ENCODE measurements around the gene NKX1-2. TPM values are rescaled to one million over a fixed set of nuclear protein-coding genes. Genes with fewer than 3 reads are reported as not detected.
A peak's percentile ranks its signal among the peaks of the same experiment; 100 is the strongest.
"Not testable (repeated sequence)": the region's sequence is repeated elsewhere in the genome, so short reads cannot be mapped to it uniquely, and the experiment has no call there.

The NKX1-2 gene
- total RNA-seq, 1 experiment from 2014 or later: not detected

- DNase-seq (ENCODE audit: low read depth): no peak
These were observed 1.4 kb upstream of the NKX1-2 start for GRCh38 chr10:124451276-124451675.

GRCh38 chr10:124450783-124451057 lies 885 bp upstream of the NKX1-2 start:
- no peak for DNase-seq (ENCODE audit: low read depth)

GRCh38 chr10:124449170-124450011 lies 444 bp downstream of the NKX1-2 start:
- DNase-seq (ENCODE audit: low read depth): no peak

GRCh38 chr10:124448696-124449169 lies 1.1 kb downstream of the NKX1-2 start:
- no peak for DNase-seq (ENCODE audit: low read depth)

- DNase-seq (ENCODE audit: low read depth): no peak
These were observed 1.9 kb downstream of the NKX1-2 start for GRCh38 chr10:124447751-124448466.

- no peak for DNase-seq (ENCODE audit: low read depth)
These were observed 2.7 kb downstream of the NKX1-2 start for GRCh38 chr10:124446830-124447750.

GRCh38 chr10:124441694-124442093 lies 8.1 kb downstream of the NKX1-2 start:
- DNase-seq (ENCODE audit: low read depth): not testable (repeated sequence)

GRCh38 chr10:124436191-124436638 lies 13.6 kb downstream of the NKX1-2 start:
- peak; percentile 60 for DNase-seq (ENCODE audit: low read depth)

GRCh38 chr10:124435683-124436082 lies 14.2 kb downstream of the NKX1-2 start:
- not testable (repeated sequence) for DNase-seq (ENCODE audit: low read depth)

GRCh38 chr10:124433461-124433860 lies 16.4 kb downstream of the NKX1-2 start:
- no peak for DNase-seq (ENCODE audit: low read depth)

GRCh38 chr10:124430077-124430476 lies 19.8 kb downstream of the NKX1-2 start:
- no peak for DNase-seq (ENCODE audit: low read depth)

- DNase-seq (ENCODE audit: low read depth): no peak
These were observed 20.3 kb downstream of the NKX1-2 start for GRCh38 chr10:124429576-124429975.

- DNase-seq (ENCODE audit: low read depth): no peak
These were observed 21.5 kb downstream of the NKX1-2 start for GRCh38 chr10:124428207-124428777.

GRCh38 chr10:124425227-124425962 lies 24.4 kb downstream of the NKX1-2 start:
- no peak for DNase-seq (ENCODE audit: low read depth)

GRCh38 chr10:124423813-124424212 lies 26.0 kb downstream of the NKX1-2 start:
- DNase-seq (ENCODE audit: low read depth): no peak

- no peak for DNase-seq (ENCODE audit: low read depth)
These were observed 27.1 kb downstream of the NKX1-2 start for GRCh38 chr10:124422742-124423141.

- DNase-seq (ENCODE audit: low read depth): no peak
These were observed 29.6 kb downstream of the NKX1-2 start for GRCh38 chr10:124420254-124420653.

GRCh38 chr10:124419635-124420034 lies 30.2 kb downstream of the NKX1-2 start:
- DNase-seq (ENCODE audit: low read depth): no peak

- peak; percentile 96 for DNase-seq (ENCODE audit: low read depth)
These were observed 30.9 kb downstream of the NKX1-2 start, which contains the start of gene OAT for GRCh38 chr10:124418726-124419501. Gene OAT (minus strand): TSS chr10:124418923. CDS start chr10:124412171, 6,752 bp downstream.
